ENCODE results near the gene NAA60. TPM values are rescaled to one million over a fixed set of nuclear protein-coding genes. Genes with fewer than 3 reads are reported as not detected.

Gene NAA60
- 11.9 and 23.5 TPM in 2 replicates for total RNA-seq (2014; rRNA removed; shearing (Covaris generic))
- polyA plus RNA-seq (2015; cell fraction: cytosol; rRNA removed): 53.8 and 54.1 TPM in 2 replicates
- 36.7 and 47.0 TPM in 2 replicates for polyA plus RNA-seq (2015; cell fraction: nucleus; rRNA removed)

GRCh38 chr16:3443108-3444031 lies at the start of gene NAA60, which contains the start of gene ZNF597:
Gene NAA60 (plus strand): TSS chr16:3443680. CDS start chr16:3476228, 32,548 bp downstream.
Gene ZNF597 (minus strand): TSS chr16:3443504. CDS start chr16:3443153, 351 bp downstream.
- DNase-seq (ENCODE audit: low read depth): peak; percentile 91

GRCh38 chr16:3400446-3400778 lies 43.1 kb upstream of the NAA60 start:
- no peak for DNase-seq (ENCODE audit: low read depth)

DNA sequence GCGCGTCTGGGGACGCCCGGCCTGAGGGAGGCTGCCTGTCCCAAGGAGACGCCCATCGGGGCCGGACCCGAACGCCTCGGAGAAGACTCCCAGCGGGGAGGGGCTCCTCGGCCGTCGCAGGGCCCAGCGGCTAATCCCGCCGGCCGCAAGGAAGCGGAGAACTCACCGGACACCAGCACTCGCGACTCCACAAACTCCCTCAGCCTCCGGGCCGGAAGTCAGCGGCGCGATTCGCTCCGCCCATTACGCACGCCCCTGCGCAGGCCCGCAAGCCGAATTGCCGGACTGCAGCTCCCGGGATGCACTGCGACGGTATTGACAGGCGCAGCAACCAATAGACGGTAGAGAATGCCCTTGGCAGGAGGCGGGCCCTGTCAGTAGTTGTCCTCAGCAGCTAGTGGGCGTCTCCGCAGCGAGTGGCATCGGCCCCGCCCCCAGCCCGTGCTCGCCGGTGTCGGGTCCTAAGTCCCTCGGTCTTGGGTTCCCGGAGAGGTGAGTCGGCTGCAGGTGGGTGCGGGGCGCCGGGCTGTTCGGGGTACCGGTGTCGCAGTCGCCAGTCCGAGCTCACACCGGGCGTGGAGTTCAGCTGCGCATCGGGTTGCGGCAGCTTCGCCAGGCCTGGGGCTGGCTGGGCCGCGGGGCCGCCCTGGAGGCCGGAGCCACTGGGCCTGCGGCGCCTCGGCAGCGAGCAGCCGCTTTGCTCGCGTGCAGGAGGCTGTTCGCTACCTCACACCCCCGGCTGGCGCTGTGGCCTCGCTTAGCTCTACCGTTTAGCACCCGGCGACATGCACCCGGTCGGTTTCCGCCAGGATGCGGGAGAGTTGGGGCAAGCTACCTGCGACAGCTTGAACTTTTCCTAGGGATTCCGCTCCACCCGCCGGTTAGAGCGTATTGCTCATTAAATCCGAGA lies 42.4 kb upstream of the NAA60 start, which contains the start of the genes ZNF174 and ZSCAN32:
Gene ZNF174, plus strand, starts transcription at position 437 of the 910 bp plus-strand sequence. CDS start 790 bp downstream, outside the sequence.
Gene ZSCAN32, minus strand, starts transcription at position 226 of the 910 bp plus-strand sequence. CDS start 3,447 bp downstream, outside the sequence.
- DNase-seq (ENCODE audit: low read depth): peak; percentile 99

GRCh38 chr16:3401719-3402397 lies 41.6 kb upstream of the NAA60 start:
- peak; percentile 5 for DNase-seq (ENCODE audit: low read depth)

DNA sequence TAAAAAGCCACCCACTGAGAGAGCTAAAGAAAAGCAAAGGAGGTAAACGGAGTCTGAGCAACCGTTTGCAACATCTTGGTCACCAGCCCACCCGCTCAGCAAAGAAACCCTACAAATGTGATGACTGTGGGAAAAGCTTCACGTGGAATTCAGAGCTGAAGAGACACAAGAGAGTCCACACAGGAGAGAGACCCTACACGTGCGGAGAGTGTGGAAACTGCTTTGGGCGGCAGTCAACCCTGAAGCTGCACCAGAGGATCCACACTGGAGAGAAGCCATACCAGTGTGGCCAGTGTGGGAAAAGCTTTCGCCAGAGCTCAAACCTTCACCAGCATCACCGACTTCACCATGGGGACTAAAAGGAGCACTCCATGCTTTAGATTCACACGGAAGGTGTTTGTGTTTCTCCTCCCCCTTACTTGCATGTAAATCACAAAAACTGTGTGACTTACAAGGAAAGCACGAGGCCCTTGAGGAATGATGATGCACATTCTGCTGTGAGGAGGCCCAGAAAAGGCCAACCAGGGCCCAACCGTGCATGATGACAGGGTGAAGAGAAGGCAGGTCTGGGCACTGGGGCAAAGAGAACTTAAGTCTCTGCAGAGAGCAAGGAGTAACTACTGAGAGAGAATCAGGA lies 34.8 kb upstream of the NAA60 start:
- no peak for DNase-seq (ENCODE audit: low read depth)

- DNase-seq (ENCODE audit: low read depth): peak; percentile 4
Measured at GRCh38 chr16:3413730-3414379, 29.6 kb upstream of the NAA60 start.

GRCh38 chr16:3431779-3432219 lies 11.7 kb upstream of the NAA60 start:
- no peak for DNase-seq (ENCODE audit: low read depth)

DNA sequence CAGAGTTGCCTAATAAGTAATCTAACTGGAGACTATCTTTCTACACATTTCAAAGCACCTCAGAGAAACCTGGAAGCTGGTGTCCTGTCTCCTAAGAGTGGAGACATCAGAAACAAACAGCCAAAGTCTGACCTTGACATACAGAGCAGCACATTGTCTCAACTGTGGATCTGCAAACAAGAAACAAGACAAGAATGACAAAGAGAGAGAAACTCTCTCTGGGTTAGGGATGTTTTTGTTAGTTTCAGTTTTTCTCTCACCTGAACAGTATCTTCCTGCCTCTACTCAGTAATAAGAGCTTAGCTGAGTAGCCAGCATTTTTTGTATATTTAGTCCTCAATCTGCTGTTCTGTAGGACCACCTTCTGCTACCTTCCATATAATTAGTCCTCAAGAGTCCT lies 9.1 kb upstream of the NAA60 start:
- no peak for DNase-seq (ENCODE audit: low read depth)

DNA sequence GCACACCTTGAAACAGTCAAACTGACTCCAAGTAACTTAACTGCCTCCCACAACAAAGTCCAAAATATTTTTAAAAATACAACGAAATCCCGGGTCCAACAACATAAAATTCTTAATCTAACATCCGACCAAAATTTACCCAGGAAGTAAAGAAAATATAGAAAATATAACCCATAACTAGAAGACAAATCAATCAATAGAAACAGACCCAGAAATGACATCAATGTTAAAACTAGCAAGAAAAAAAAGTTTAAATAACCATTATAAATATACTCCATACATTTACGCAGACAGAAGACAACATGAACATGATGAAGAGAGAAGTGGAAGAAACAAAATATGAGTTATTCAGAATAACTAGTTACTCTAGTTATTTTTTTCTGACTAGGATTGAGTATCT lies 3.8 kb upstream of the NAA60 start:
- no peak for DNase-seq (ENCODE audit: low read depth)

DNA sequence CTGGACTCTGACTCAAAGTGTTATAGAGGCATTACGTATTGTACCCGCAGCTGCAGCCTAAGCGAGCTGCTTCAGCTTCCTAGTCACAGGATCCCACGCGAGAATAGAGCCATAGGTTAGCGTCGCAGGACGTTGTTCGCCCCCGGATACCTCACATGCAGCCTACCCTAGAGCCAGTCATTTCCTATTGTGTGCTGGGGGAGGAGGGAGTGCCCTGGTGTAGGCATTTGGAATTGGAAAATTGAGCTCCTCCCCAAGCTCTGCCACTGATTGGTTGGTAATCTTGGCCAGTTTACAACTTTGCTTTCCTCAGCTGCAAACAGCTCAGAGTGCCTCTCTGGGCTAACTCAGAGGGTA lies 530 bp downstream of the NAA60 start:
- DNase-seq (ENCODE audit: low read depth): peak; percentile 75

GRCh38 chr16:3454093-3454492 lies 10.6 kb downstream of the NAA60 start:
- DNase-seq (ENCODE audit: low read depth): no peak

GRCh38 chr16:3454631-3455147 lies 11.2 kb downstream of the NAA60 start:
- no peak for DNase-seq (ENCODE audit: low read depth)

DNA sequence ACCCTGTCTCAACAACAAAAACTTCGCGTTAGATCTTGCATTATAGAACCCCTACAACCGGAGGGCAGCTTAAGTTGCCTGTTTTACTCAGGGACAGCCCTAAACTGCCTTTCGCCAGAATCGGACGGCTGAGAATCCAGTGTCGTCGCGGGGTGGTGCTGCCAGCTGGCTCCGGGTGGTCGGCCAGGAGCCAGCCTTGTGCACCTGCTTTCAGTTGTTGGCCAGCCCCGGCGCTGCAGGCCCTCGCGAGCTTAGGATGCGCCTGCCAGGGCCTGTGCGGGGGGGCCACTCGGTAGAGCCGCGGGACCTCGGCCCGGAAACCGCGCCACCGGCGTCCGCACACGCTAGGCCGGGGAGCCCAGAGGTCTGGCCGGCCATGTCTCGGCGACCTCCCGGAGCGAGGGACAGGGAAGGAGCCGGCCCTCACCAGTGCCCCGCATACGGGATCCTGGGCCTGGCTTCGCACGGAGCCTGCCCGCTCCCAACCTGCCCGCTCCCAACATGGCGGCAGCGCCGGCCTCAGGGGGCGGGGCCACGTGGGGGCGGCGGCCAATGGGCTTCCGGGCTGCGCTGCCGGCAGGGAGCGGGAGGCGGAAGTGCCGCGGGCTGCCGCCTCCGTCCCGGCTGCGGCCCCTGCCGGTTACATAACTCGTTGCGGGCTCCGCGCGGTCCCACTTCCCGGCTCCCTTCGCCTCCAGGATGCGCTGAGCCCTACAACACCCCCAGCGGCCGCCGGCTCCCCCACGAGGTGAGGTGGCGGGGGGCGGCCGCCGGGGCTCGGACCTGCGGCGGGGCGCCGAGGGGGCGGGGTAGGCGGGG lies 14.2 kb downstream of the NAA60 start:
- DNase-seq (ENCODE audit: low read depth): peak; percentile 84

DNA sequence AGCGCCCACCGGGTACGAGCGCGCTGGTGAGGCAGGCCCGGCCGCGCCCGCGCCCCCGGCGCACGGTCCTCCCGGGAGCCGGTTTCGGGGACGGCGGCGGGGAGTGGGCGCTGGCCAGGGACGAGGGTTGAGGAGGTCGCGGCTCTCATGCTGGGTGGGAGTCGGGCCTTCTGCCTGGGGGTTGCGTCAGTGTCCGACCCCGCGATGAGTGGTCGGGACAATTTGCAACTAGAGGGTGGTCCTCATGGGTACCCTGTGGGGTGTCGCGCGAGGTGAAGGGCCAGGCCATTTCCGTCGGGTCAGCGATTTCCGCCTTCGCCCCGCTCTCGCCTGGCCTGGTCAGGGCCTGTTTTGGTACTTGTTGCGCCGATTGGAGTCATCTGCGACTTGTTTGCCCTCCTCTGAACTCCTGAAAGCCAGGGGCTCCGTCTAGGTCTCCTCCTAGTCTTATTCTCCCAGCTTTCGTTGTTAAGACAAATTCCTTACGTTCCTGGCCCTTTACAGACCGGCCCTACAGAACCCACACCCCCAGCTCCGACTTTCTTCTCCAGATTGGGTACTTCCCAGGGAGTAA lies 14.9 kb downstream of the NAA60 start:
- no peak for DNase-seq (ENCODE audit: low read depth)

DNA sequence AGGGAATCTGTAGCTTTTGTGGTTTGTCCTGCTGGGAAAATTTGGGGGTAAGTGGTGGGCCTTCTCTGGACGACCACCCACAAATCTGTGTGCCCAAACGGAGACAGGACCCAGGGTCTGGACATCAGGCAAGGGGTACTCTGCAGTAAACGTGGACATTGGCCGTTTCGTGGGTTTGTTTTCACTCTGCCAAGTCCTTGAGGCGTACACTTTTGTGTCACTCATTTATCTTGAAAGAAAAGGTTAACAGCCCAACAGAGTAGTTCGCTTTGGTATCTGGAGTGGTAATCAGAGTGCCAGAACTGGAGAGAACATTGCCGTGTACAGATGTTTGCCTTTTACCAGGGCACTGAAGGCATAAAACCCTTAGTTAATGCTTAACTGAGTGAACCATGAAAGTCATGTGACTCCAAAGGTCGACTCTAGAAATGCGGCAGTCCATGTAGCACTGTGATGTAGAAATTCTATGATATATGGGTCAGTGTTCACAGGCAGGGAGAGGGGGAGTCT lies 15.4 kb downstream of the NAA60 start:
- no peak for DNase-seq (ENCODE audit: low read depth)

DNA sequence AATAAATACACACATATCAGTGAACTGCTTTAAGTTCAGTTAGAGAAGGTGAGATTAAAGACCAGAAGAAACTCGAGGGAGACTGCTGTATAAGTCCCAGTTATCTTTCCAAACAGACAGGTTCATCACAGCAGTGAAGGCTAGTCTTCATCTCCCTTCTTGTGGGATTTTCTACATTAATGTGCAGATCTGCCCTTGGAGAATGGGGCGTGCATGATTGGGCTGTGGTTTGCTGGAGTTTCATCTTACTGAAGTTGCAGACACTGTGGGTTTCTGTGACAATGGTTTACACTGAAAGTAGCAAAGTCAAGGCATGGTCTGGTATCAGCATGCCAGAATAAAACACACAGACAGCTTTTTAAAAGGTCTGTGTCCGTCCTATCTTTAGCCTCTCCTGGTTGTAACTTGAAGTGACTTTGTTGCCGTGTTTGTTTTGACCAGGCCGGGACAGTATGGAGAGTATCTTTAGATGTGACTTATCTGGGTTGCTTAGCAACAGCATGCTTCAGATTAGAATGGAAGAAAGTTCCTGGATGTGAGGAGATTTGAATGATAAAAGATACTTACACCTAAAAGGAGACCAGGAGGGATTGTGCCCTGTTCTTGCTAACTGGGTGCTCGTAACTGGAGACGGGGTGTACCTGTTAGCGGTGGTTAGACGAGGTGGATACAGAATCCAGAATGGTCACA lies 16.1 kb downstream of the NAA60 start:
- no peak for DNase-seq (ENCODE audit: low read depth)

- no peak for DNase-seq (ENCODE audit: low read depth)
Measured at GRCh38 chr16:3460121-3460520, 16.6 kb downstream of the NAA60 start.

- DNase-seq (ENCODE audit: low read depth): no peak
Measured at GRCh38 chr16:3460585-3460984, 17.1 kb downstream of the NAA60 start.
